Keratinocyte (primary cell): ENCODE results near the gene RNF157.

ENCODE experiments used
- CTCF ChIP-seq, 3 experiments: IDR thresholded peaks in 1 of 3; conservative IDR thresholded peaks in 1 of 3; optimal IDR thresholded peaks in 1 of 3; 2 replicates in 2 of 3; 3 replicates in 1 of 3; pipeline versions ENCODE3 to v1.5.1; 2011; ENCODE audit warnings: low read length in 3 of 3, mild to moderate bottlenecking in 3 of 3, moderate library complexity in 2 of 3, control low read depth in 1 of 3, inconsistent platforms in 1 of 3; ENCODE audit not compliant: insufficient read depth in 2 of 3; ENCODE audit errors: extremely low read depth in 1 of 3
- EZH2 ChIP-seq: IDR thresholded peaks from one replicate; pipeline ENCODE4 v1.6.1; 2012; ENCODE audit warnings: inconsistent platforms, mild to moderate bottlenecking, low read length, moderate library complexity

- TF ChIP-seq CTCF (optimal IDR thresholded peaks at IDR 0.05 in 1 of 3, IDR thresholded peaks at IDR 0.05 in 1 of 3, conservative IDR thresholded peaks at IDR 0.05 in 1 of 3; ENCODE audit: extremely low read depth in 1 of 3, insufficient read depth in 2 of 3, low read length in 3 of 3) (no peak), EZH2 (no peak)
Measured at GRCh38 chr17:76164331-76164730, 76.0 kb downstream of the RNF157 start.
